ENCODE results near the gene FHIT.

- TF ChIP-seq, protein P1, sequence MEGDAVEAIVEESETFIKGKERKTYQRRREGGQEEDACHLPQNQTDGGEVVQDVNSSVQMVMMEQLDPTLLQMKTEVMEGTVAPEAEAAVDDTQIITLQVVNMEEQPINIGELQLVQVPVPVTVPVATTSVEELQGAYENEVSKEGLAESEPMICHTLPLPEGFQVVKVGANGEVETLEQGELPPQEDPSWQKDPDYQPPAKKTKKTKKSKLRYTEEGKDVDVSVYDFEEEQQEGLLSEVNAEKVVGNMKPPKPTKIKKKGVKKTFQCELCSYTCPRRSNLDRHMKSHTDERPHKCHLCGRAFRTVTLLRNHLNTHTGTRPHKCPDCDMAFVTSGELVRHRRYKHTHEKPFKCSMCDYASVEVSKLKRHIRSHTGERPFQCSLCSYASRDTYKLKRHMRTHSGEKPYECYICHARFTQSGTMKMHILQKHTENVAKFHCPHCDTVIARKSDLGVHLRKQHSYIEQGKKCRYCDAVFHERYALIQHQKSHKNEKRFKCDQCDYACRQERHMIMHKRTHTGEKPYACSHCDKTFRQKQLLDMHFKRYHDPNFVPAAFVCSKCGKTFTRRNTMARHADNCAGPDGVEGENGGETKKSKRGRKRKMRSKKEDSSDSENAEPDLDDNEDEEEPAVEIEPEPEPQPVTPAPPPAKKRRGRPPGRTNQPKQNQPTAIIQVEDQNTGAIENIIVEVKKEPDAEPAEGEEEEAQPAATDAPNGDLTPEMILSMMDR (IDR thresholded peaks at IDR 0.05; ENCODE audit: insufficient read depth, low read length, poor library complexity, severe bottlenecking) = no peak
- no peak for TF ChIP-seq EZH2phosphoT487 (conservative IDR thresholded peaks at IDR 0.05; ENCODE audit: low read length)
Observed at GRCh38 chr3:61251174-61251972, at the start of gene FHIT.
